HepG2 (cell line): ENCODE data around the gene KIFC1. TPM values are rescaled to one million over a fixed set of nuclear protein-coding genes. Genes with fewer than 3 reads are reported as not detected.

ENCODE experiments used
- BCL6 ChIP-seq: IDR thresholded peaks from 2 replicates; pipeline ENCODE4 v1.6.1; 2016; ENCODE audit warnings: missing genetic modification reagents, missing compliant biosample characterization
- CAMTA2 ChIP-seq: sonication (generic); formaldehyde crosslinking; IDR thresholded peaks from 2 replicates; pipeline ENCODE4 v1.4.0; 2020; ENCODE audit warnings: mild to moderate bottlenecking, missing genetic modification reagents, borderline replicate concordance
- GZF1 ChIP-seq: sonication (generic); formaldehyde crosslinking; IDR thresholded peaks from 2 replicates; pipeline ENCODE4 v1.5.1; 2020; ENCODE audit warnings: mild to moderate bottlenecking, missing genetic modification reagents
- MEF2D ChIP-seq: sonication (generic); formaldehyde crosslinking; IDR thresholded peaks from 2 replicates; pipeline ENCODE4 v1.5.1; 2020; ENCODE audit warnings: mild to moderate bottlenecking, missing genetic modification reagents
- NONO ChIP-seq, 2 experiments: fragments of 450-650 bp in 1 of 2; sonication (generic) in 1 of 2; formaldehyde crosslinking in 1 of 2; IDR thresholded peaks in 1 of 2; conservative IDR thresholded peaks in 1 of 2; 2 replicates each; pipeline versions ENCODE4 v1.6.1 to v1.8.0; 2017 to 2022; ENCODE audit warnings: mild to moderate bottlenecking in 1 of 2, missing genetic modification reagents in 1 of 2, moderate library complexity in 1 of 2
- PAXIP1 ChIP-seq: sonication (generic); formaldehyde crosslinking; conservative IDR thresholded peaks from 2 replicates; pipeline ENCODE4 v1.4.0; 2020; ENCODE audit warnings: mild to moderate bottlenecking, missing genetic modification reagents, moderate library complexity
- POLR2A ChIP-seq, 2 experiments: IDR thresholded peaks; 2 replicates each; pipeline ENCODE4 v1.6.1; 2011; ENCODE audit warnings: low read depth in 2 of 2, low read length in 2 of 2, mild to moderate bottlenecking in 1 of 2, moderate library complexity in 1 of 2; ENCODE audit not compliant: insufficient read depth in 1 of 2
- SP2 ChIP-seq: sonication (generic); formaldehyde crosslinking; IDR thresholded peaks from 2 replicates; pipeline ENCODE4 v1.5.1; 2020; ENCODE audit warnings: mild to moderate bottlenecking, missing genetic modification reagents
- ZBTB2 ChIP-seq: sonication (generic); formaldehyde crosslinking; IDR thresholded peaks from 2 replicates; pipeline ENCODE4 v1.8.0; 2022; ENCODE audit warnings: low read depth, missing genetic modification reagents
- ZGPAT ChIP-seq: IDR thresholded peaks from 2 replicates; pipeline ENCODE4 v1.6.1; 2016; ENCODE audit warnings: mild to moderate bottlenecking
- ZNF317 ChIP-seq: sonication (generic); formaldehyde crosslinking; IDR thresholded peaks from 2 replicates; pipeline ENCODE4 v1.5.0; 2020; ENCODE audit warnings: mild to moderate bottlenecking, missing genetic modification reagents
- ZNF607 ChIP-seq: sonication (generic); formaldehyde crosslinking; IDR thresholded peaks from 2 replicates; pipeline ENCODE4 v1.5.1; 2020; ENCODE audit warnings: missing genetic modification reagents, mild to moderate bottlenecking, borderline replicate concordance
- ZNF878 ChIP-seq: sonication (generic); formaldehyde crosslinking; IDR thresholded peaks from 2 replicates; pipeline ENCODE4 v1.8.1; 2023; ENCODE audit warnings: mild to moderate bottlenecking, missing genetic modification reagents, moderate library complexity
- ZXDC ChIP-seq: sonication (generic); formaldehyde crosslinking; IDR thresholded peaks from 2 replicates; pipeline ENCODE4 v1.5.0; 2020; ENCODE audit warnings: mild to moderate bottlenecking, missing genetic modification reagents
- polyA plus RNA-seq, 8 experiments: library from polyadenylated mRNA; depleted of rRNA in 3 of 8; stranded (reverse) in 7 of 8; unstranded in 1 of 8; fragments of >200 nt; fragmentation: Illumina TruSeq in 4 of 8; extraction: Trizol in 4 of 8; gene quantifications; 2 replicates each; pipeline versions ENCODE4 v1.2.1 to v1.2.3, GENCODE V29; 2011 to 2016; ENCODE audit warnings: low read depth in 4 of 8, missing spikeins in 1 of 8, mixed read lengths in 1 of 8; ENCODE audit not compliant: insufficient read depth in 1 of 8
- total RNA-seq, 5 experiments: library from RNA; depleted of rRNA; stranded (reverse); fragments of >200 nt; fragmentation: Illumina TruSeq; extraction: Trizol; gene quantifications; 2 replicates each; pipeline ENCODE4 v1.2.3, GENCODE V29; 2016; ENCODE audit warnings: low read depth in 1 of 5
- TF ChIP-seq, protein P1 (sequence below): sonication (generic); formaldehyde crosslinking; IDR thresholded peaks from 2 replicates; pipeline ENCODE4 v1.5.0; 2020; ENCODE audit warnings: missing genetic modification reagents
- TF ChIP-seq, protein P2 (sequence below): fragments of 450-650 bp; IDR thresholded peaks from 2 replicates; pipeline ENCODE4 v1.6.1; 2017

KIFC1 gene
- total and polyA plus RNA-seq, 2 of the 13 experiments (the other 11 are each of a cell fraction or from before 2014, with no cell fraction given), result 25.0 to 45.5 TPM

DNA sequence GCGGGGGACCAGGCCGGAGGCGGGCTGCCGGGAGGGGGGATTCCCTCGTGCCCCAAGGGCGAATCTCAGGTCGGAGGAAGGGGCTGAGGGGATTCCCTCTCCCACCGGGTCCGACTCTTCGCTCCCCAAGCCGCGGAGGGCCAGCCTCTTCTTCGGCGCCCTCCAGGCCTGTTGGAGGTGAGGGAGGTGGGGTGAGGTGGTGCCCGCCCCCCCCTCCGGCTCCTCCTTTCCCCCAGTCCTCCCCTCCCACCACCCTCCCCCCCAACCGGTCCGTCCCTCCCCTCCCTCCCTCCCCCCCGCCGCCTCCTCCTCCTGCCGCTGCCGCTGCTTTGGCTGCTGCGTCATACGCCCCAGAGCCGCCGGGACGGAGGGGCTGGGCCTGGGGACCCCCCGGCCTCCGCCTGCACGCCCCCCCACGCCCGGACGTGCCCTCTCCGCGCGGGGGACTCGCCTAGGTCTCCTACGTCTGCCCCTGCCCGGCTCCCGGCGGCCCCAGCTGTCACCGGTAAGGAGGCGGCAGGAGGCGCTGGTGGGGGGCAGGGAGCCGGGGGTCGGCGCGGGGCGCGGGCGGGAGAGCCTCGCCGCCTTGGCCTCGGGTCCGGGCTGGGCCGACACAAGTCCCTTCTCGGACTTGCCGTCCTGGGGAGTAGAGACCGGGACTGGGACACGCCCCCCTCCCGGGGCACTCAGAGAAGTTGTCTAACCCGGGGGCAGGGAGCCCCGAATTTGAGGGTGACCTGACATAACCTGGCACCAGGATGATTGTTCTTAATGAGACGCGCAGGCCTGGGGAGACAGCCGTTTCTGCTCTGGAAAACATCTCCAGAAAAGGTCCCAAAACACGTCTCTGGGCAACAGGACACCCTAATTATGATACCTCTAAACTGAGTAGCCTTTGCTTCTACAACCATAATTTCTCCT is 19.3 kb downstream of the KIFC1 start, which contains the start of gene PHF1 (continued):
- TF ChIP-seq ZBTB2, result peak; percentile 55; the same call in 1 of the 2 replicates
- peak; percentile 22; the same call in 1 of the 2 replicates for TF ChIP-seq ZGPAT (CRISPR knock-in tag)
- TF ChIP-seq, protein P1, sequence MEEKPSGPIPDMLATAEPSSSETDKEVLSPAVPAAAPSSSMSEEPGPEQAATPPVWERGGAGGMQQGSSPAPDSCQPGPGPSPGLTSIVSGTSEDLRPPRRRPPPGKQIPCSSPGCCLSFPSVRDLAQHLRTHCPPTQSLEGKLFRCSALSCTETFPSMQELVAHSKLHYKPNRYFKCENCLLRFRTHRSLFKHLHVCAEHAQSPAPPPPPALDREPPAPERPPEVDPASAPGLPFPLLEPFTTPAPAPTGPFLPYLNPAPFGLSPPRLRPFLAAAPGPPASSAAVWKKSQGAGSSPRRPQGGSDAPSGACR (CRISPR knock-in tag), result peak; percentile 49; the same call in 1 of the 2 replicates
- TF ChIP-seq GZF1 (CRISPR knock-in tag), result no peak
- no peak for TF ChIP-seq MEF2D
- no peak for TF ChIP-seq NONO (IDR thresholded peaks at IDR 0.05)
- 0 out of 2 replicates have a peak, but pooled peaks have one; percentile 52 for TF ChIP-seq NONO (CRISPR knock-in tag; conservative IDR thresholded peaks at IDR 0.05)
- no peak for TF ChIP-seq ZXDC (CRISPR knock-in tag)
- 0 out of 2 replicates have a peak, but pooled peaks have one; percentile 12 for TF ChIP-seq BCL6 (CRISPR knock-in tag)
- peak in 1 of 2 experiments; percentile 65; a peak in 1 of 4 replicates for TF ChIP-seq POLR2A (IDR thresholded peaks at IDR 0.05; ENCODE audit: insufficient read depth in 1 of 2, low read depth in 2 of 2, low read length in 2 of 2)
- TF ChIP-seq ZNF317 (CRISPR knock-in tag), result no peak
- no peak; the same call in 1 of the 2 replicates for TF ChIP-seq PAXIP1 (CRISPR knock-in tag)
- TF ChIP-seq, protein P2, sequence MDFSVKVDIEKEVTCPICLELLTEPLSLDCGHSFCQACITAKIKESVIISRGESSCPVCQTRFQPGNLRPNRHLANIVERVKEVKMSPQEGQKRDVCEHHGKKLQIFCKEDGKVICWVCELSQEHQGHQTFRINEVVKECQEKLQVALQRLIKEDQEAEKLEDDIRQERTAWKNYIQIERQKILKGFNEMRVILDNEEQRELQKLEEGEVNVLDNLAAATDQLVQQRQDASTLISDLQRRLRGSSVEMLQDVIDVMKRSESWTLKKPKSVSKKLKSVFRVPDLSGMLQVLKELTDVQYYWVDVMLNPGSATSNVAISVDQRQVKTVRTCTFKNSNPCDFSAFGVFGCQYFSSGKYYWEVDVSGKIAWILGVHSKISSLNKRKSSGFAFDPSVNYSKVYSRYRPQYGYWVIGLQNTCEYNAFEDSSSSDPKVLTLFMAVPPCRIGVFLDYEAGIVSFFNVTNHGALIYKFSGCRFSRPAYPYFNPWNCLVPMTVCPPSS, result no peak
- no peak for TF ChIP-seq ZNF878 (CRISPR knock-in tag)
- 0 out of 2 replicates have a peak, but pooled peaks have one; percentile 50 for TF ChIP-seq ZNF607
- no peak for TF ChIP-seq SP2
- no peak for TF ChIP-seq CAMTA2
